ENCODE data around the gene SMG6.
"Not testable (repeated sequence)": the region's sequence is repeated elsewhere in the genome, so short reads cannot be mapped to it uniquely, and the experiment has no call there.

Gene SMG6

GRCh38 chr17:2227025-2227699 is 76.4 kb downstream of the SMG6 start:
- no peak for DNase-seq

DNA sequence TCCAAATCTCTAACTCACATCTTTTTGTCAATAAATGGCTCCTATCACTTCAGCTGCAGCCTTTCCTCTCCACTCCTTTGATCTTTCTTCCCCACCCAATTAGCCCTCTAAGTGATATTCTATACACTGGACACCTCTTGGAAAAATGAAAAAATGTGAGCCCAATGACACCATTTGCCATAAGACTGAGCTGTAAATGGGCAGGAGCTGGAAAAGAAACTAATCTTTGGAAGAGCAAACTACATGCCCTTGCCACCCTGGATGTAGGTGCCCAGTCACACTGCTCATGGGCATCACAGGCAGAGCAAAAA is 80.0 kb downstream of the SMG6 start:
- no peak for DNase-seq

DNA sequence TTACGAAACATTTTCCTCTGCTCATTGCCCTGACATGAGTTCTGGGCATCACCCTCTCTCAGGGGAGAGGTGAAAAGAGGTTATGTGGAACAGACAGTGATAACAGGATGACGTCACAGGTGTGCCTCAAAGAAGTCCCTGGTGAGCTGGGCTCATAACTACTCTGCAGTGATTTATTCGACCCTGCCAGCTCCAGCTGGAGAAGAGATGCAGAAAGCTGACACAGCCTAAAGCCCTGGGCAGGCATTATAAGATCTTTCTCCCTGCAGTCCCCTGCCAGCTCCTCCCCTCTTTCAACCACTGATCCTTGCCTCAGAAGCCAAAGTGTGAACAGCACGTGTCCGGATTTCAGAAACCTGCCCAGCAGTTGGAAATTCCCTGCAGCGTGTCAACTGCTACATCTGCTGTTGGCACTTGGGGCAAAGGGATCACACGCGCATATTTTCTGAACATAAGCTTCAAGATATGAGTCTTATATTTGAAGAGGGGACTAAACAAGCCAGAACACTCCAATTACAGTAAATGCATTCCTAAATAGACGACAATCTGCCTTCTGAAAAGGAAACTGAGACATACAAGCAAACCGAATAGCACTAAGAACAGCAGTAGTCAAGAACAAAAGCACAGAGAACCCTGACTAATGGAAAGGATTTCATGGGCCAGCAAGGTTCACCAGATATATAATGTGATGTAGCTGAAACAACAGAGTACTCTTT is 80.5 kb downstream of the SMG6 start:
- peak; percentile 27 for DNase-seq

DNA sequence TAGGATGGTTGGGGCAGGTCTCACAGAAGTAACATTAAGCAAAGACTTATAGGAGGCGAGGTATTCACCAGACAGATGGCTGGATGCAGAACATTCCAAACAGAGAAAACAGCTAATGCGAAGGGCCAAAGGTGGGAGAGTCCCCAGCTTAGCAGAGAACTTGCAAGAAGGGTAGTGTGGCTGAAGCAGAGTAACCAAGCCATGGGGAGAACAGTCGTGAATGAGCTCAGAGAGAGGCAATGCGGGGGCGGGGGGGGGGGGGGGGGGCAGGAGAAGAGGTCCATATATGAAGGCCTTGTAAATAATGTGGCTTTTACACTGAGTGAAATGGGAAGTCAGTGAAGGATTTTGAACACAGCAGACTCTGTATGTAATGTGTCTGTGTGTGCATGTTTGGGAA is 81.3 kb downstream of the SMG6 start:
- no peak for DNase-seq

DNA sequence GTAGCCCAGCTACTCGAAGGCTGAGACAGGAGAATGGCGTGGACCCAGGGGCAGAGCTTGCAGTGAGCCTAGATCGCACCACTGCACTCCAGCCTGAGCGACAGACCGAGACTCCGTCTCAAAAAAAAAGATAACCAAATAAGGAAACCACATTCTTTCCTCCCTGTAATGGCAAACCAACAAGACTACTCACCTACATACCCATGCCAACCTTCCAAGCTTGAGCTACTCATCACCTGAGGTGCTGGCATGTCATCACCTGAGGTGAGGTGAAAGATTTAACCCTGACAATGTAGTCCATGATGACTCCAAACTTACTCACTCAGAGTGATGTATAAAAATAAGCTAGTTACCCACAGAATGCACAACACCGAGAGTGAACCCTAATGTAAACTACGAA is 85.2 kb downstream of the SMG6 start:
- DNase-seq: no peak

GRCh38 chr17:2215616-2216364 is 87.8 kb downstream of the SMG6 start:
- no peak for DNase-seq

DNA sequence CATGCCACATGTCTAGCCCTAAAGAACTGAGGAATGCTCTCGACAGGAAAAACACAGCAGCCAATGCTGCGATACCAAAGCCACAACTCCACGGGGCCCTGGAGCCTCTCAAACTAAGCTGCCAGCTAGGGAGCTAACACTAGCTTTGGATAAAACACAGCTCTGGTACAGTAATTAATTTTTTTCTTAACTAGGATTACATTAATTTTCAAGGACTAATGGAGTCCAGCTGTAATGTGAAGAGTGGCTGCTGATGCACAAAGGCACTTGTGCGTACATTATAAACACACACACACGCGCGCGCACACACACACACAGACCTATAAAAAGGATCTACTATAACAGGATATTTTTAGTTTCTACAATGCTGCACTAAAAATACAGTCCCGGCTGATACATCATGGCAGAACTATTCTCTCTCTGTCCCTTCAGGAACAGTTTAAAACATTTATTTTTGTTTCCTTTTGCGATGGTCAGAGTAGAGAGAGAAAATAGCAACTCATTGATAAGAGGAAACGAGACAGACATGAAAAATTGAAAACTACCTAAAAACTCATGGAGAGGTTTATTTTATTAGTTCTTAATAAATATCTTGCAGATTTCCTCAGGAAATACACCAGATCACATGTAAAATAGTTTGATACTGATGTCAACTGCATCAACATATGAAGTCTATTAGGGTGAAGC is 88.5 kb downstream of the SMG6 start:
- DNase-seq: no peak

DNA sequence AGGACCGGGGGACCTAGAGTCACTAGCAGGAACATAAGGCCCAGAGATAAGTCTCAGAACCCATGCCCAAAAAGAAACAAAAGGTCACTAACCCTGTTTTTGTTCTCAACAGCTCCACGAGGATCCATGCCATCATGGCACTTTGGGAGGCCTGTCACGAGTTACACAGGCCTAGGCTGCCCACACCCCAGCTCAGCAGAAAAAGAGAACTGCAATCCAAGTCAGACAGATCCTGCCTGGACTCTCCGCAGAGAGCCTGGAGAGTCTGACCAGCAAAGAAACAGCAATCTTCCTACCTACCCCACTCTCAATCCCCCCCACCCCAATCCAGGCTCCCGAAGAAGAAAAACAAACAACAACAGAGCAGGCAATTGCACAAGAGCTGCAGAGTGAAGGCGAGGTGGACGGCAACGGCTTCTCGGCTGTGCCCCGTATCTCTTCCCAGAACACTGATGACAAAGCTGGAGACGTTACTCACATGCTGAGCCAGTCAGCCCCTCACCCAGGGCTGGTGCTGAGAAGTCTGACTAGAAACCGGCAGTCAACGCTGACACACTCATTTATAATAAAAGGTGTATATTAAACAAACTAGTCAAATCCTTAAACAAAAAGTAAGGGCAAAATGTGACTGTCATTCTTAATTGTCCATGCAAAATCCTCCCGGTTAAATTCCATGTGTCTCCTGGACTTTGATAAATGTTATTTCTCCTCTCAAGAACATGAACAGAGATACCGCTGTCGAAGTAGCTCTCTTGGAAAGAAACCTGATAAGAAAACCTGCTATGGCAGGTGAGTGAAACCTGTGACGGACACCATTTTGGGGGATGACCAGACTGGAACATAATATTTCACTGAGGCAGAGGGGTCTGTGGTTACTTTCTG is 89.3 kb downstream of the SMG6 start:
- peak; percentile 20 for DNase-seq

DNA sequence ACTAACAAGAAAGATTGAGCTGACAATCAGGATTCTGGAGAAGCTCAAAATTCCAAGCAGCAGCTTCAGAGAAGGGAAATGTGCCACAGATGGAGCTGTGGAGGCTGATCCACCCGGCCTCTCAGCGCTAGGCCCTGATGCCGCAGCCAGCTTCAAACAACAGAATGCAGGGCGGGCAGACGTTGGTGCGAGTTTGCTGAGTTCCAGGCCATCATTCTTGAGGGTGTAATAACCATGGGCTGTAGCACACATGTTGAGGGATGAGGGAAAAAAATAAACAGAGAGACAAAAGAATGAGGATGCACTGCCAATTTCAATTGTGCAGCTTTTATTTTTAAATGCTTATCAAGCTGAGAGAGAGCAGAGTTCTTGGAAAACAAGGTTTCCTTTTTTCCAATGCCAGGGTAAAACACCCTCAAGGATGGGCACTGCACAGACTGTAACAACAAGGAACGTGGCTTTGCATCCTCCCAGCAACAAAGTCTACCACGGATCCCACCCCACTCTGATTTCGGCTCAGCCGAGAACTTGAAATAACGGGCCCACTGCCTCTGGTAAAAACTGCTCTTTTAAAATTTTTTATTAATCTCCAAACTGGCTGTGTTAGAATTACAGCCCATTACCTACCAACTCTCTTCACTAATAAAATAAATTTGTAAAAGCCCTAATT is 90.2 kb downstream of the SMG6 start:
- DNase-seq: no peak

GRCh38 chr17:2212400-2212981 is 91.1 kb downstream of the SMG6 start:
- DNase-seq: no peak

- no peak for DNase-seq
Observed at GRCh38 chr17:2211661-2212399, 91.8 kb downstream of the SMG6 start.

- no peak for DNase-seq
Observed at GRCh38 chr17:2210726-2211125, 92.9 kb downstream of the SMG6 start.

- no peak for DNase-seq
Observed at GRCh38 chr17:2207815-2208515, 95.6 kb downstream of the SMG6 start.

GRCh38 chr17:2204393-2204792 is 99.2 kb downstream of the SMG6 start:
- DNase-seq: no peak

GRCh38 chr17:2203818-2204217 is 99.8 kb downstream of the SMG6 start:
- no peak for DNase-seq

DNA sequence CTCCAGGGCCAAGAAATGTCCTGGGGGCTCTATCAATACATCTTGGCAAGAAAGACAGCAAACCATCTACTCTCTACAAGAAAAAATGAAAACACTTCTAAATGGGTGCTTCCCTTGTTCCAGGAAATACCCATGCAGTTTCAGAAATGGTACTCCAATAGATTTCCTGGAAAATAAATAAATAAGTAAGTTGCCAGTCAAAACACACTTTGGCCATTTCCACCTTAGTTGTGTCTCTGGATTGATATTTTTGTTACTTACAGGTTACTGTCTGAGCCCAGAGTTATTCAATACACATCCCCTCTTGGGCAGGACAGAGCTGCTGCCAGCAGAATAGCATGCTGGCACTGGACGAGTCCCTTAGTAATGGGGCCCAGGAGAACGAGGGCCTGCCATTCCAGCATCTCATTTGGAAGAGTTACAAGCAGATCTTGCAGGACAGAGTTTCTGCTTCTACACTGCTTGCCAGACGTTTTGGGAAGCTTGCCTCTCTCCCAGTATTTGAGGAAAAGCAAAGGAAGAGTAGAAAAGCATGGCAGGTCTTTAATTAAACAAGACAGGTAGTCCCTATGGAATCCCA is 100.5 kb downstream of the SMG6 start:
- no peak for DNase-seq

GRCh38 chr17:2202302-2202995 is 101.1 kb downstream of the SMG6 start:
- no peak for DNase-seq

DNA sequence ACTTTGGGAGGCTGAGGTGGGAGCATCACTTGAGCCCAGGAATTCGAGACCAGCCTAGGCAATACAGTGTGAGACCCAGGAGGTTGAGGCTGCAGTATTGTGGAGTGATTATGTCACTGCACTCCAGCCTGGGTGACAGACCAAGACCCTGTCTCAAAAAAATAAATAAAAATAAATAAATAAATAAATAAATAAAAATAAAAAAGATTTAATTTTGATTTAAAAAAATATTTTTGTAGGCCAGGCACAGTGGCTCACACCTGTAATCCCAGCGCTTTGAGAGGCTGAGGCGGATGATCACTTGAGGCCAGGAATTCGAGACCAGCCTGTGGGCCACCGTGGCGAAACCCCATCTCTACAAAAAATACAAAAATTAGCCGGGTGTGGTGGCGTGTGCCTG is 104.2 kb downstream of the SMG6 start:
- DNase-seq: not testable (repeated sequence)

DNA sequence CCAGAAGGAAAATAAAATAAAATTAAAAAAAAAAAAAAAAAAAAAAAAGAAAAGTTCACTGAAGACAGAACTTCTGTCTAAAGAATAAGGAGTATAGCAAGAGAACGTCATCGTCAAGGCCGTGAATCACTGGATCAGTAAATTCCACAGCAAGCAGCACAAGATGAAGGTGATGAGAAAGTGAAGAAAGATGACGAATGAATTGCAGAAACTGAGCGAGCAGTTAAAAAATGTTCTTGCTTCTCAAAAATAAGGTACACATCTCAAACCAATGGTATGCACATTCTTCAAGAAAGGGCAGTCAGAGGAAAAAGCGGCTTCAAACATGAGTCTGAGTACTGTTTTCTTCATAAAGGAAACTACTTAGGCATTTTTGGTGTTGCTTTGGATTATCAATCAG is 104.7 kb downstream of the SMG6 start:
- no peak for DNase-seq

All from T1000 (cell line).